Hypothalamus (tissue), 51 donors: ENCODE results near the gene DDX60.
A peak's percentile ranks its signal among the peaks of the same experiment; 100 is the strongest.
"Not testable (repeated sequence)": the region's sequence is repeated elsewhere in the genome, so short reads cannot be mapped to it uniquely, and the experiment has no call there.

ENCODE experiments used
- DNase-seq, 51 donors: peaks; one replicate each; lab custom pipeline; 2025; lab: John Stamatoyannopoulos, UW

The DDX60 gene

GRCh38 chr4:168218645-168219044 is 99.9 kb downstream of the DDX60 start:
- no peak for DNase-seq

- not testable (repeated sequence) for DNase-seq
Observed at GRCh38 chr4:168213511-168213910, 105.0 kb downstream of the DDX60 start.

GRCh38 chr4:168212656-168213055 is 105.9 kb downstream of the DDX60 start:
- no peak for DNase-seq

- DNase-seq = no peak
Observed at GRCh38 chr4:168208957-168209614, 109.5 kb downstream of the DDX60 start.

- DNase-seq = no peak
Observed at GRCh38 chr4:168203233-168203911, 115.2 kb downstream of the DDX60 start.

- no peak for DNase-seq
Observed at GRCh38 chr4:168200685-168201084, 117.9 kb downstream of the DDX60 start.

GRCh38 chr4:168199260-168199957 is 119.1 kb downstream of the DDX60 start:
- DNase-seq = no peak

GRCh38 chr4:168197926-168198325 is 120.6 kb downstream of the DDX60 start:
- DNase-seq = no peak

GRCh38 chr4:168188754-168189153 is 129.8 kb downstream of the DDX60 start:
- no peak for DNase-seq

GRCh38 chr4:168183717-168184571 is 134.6 kb downstream of the DDX60 start:
- peak in 1 of 51 donors; percentile 4 for DNase-seq

GRCh38 chr4:168177546-168178149 is 140.9 kb downstream of the DDX60 start:
- no peak for DNase-seq

- DNase-seq = no peak
Observed at GRCh38 chr4:168174308-168174707, 144.2 kb downstream of the DDX60 start.

GRCh38 chr4:168167714-168168284 is 150.8 kb downstream of the DDX60 start:
- DNase-seq = no peak
